GM03348 (cell line): Measurements from ENCODE around the gene UGT1A9.

Experiments
- DNase-seq: peaks from one replicate; pipeline ENCODE4 v3.0.0; 2012; ENCODE audit warnings: low spot score

UGT1A9 gene

DNA sequence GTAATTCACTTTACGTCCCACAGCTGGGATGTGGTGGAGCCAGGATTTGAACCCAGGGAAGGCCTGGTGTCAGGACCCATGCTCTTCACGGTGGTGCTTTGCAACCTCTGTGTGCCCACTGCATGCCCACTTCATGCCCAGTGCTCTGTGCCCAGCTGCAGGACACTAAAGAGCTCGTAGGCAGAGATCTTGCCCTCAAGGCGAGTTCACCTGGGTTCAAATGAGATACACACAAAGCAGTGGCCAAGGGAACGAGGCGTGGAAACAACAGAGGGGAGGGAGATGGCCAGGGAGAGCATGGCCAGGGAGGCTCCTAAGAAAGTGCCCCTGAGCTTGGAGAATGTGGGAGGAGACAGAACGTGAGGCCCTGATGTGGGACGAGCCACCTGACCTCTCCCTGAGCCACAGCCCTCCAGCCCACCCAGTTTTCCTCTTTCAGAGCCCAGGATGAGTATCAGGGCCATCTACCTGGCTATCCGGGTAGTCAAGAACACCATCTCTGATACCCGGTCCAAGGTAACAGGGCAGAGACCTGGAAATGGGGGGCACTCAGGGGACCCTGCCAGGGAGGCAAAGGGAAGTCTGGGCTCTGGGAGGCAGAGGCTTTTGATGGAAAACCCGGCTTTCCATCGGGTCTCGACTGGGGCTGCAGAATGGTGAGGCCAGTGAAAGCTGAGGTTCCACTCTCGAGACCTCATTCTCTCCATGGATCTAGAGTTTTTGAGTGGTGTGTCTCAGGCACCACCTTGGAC is 126.8 kb downstream of the UGT1A9 start:
- no peak for DNase-seq

DNA sequence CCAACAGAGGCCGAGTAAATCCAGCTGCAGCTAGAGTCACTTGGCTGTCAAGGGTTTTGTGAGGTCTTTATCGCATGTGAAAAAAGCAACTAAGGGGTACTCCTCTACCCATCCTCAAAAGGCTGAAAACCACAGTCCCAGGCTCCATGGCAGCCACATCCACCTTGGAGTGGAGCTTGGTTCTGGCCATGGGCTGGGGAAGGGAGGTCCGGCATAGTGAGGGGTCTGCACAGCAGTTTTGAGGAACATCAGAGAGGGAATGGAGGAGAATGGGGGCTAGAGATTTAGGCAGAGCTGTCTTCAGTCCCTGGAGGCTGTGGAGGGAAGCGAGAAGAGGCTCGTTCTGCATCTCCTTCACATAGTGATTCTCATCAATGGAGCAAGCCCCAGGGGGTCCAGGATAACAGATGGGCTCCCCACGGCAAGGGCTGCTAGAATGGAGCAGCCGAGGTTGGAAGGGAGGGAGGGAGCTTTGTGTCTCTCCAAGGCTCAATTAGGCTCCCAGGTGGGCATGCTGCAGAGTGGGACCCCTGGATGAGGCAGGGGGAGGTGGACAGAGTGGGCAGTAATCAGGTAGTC is 127.5 kb downstream of the UGT1A9 start:
- DNase-seq, result no peak

DNA sequence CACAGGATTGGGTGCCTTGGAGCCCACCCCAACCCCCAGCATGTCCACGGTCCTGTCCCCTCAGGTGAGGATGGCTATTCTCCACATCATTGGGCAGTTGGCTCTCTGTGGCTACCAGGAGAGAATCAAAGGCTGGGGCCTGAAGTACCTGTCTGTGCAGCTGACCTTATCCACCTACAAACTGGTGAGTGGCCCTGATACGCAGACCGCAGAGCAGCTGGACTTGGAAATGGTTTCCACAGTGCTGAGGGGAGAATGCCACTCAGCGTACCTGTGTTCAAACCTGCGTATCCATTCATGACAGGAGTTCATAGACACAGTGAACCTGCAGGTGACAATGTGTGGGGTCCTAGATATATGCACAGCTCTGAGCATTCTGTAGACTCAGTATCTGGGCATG is 128.0 kb downstream of the UGT1A9 start:
- DNase-seq, result no peak

DNA sequence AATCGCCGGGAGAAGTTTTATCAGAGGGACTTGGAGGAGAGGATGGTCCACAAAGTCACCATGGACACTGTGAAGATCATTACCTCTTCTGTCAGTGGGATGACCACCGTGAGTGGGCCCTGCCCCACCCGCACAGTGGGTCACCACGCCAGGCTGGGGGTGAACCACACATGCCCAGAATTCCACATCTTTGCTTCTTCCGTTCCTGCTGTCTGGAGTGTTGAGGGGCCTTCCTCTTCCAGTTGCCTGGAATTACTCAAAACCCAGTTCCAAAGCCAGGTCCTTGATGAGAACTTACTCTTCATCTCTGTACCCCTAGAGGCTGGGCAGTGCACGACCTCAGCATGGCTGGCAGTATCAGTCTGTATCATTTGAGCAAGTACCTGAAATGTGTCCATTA is 128.5 kb downstream of the UGT1A9 start:
- no peak for DNase-seq

DNA sequence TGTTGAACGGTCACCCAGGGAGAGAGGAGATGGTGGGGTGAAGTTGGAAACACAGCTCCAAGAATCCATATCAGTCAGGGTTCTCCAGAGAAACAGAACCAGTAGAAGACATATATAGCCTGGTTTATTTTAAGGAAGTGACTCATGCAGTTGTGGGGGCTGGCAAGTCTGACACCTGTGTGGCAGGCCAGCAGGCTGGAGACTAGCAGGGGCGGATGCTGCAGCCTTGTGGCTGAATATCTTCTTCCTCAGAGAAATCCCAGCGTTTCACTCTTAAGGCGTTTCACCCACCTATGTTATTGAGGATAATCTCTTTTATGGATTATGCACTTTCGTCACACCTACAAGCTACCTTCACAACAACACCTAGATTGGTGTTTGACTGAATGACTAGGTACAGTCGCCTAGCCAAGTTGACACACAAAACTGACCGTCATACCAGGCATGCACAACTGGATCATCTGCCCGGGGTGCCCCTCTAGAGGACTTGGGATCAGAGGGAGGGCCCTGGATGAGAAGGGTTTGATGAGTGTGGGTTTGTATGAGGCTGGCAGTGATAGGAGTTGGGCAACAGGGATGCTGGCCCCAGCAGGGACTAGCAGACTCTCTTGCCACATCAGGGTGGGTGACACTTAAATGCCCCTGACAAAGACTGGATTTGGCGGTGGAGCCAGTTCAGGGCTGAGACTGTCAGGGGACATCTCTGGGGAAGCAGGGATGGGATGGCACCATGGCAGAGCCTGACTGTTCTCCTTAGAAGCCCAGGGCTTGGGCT is 129.8 kb downstream of the UGT1A9 start:
- DNase-seq, result no peak

DNA sequence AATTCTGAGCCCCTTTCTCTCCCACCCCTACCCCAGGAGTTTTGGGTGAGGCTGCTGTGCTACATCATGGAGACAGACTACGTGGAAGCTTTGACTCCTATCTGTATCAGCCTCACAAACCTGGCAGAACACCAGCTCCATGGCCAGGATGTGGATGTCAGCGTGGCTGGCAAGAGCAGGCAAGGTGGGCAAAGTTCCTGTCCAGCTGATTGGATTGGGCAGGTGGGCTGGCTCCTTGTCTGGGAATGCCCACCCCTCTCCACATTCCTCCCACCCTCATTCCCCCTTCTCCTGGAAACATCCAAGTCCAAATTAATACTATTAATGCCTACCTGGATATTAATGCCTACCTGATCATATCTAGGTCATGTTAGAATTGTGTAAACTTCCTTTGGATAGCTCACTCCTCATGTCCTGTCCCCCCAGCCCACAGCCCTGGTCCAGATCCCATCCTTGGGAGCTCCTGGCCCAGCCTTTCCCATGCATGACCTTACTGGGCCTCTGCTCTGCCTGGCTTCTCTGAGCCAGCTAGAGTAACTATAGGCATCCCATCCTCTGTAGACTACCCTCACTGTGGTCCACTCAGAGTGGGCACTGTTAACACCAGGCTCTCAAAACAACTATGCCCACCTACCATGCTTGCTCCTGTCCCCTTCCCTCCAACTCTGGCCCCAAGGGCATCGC is 130.6 kb downstream of the UGT1A9 start:
- no peak for DNase-seq

DNA sequence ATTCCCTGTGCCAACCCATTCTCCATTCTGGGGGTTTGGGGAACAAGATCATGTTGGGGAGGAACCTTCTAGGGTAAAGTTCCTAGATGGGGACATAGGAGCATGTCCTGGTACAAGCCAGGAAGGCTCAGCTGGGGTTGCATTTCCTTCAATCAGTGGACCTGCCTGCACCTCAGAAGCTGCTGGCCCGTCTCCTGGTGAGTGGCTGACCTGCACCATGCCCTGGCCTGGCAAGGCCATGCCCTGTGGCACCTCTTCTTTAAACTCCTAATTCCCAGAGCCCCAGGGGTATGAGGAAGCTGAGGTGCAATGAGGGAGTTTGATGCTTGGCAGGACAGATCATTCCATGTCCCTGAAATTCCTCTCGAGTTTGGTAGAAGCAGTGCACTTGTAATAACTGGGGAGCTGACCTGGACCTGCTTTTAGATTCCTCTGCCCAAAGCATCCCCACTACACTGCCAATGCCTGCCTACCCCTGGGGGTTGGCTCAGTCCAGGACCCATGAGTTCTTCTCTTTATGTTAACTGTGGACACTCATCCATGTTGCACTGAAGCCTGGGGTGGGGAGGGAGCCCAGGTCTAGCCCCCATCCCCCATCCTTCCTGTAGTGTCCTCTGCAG is 131.7 kb downstream of the UGT1A9 start:
- no peak for DNase-seq

DNA sequence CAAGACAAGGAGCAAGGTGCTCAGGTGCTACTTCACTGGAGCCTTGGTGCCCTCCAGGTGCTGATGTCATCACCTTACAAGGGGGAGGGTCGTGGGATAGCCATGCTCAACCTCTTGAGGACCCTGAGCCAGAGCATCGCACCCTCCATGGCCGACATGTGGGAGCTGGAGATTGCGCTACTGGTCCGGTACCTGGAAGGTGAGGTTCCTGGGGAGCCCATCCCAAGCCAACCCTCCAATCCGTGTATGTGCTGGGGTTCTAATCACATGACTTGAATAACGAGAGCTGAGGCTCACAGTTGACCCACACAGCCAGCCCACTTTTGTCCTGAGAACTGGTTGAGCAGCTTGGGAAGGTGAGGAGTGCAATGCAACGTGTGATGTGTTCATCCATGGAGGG is 132.3 kb downstream of the UGT1A9 start:
- DNase-seq, result no peak

DNA sequence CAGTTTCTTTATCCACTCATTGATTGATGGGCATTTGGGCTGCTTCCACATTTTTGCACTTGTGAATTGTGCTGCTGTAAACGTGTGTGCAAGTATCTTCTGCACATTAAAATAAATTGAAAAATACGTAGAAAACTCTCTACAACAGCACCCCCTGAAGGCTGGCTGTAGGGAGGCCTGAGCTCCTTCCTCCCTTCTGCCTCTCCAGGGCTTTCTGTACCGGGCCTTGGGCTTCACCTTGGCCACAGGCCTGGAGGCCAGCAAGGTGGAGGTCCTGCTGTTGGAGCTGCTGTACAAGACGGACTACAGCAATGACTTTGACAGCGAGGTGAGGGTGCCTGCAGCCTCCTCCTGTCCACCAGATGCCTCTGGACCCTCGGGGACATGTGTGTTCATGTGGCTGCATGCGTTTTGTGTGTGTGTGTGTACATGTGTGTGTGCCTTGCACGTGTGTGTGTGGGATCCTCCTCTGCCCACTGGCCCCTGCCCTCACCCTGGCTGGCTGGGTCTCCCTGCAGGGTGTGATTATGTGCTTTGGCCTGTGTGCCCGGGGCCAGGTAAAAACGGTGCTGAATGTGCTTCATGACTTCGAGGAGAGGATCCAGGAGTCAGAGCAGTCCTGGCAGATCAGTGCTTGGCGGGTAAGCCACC is 135.6 kb downstream of the UGT1A9 start:
- no peak for DNase-seq

DNA sequence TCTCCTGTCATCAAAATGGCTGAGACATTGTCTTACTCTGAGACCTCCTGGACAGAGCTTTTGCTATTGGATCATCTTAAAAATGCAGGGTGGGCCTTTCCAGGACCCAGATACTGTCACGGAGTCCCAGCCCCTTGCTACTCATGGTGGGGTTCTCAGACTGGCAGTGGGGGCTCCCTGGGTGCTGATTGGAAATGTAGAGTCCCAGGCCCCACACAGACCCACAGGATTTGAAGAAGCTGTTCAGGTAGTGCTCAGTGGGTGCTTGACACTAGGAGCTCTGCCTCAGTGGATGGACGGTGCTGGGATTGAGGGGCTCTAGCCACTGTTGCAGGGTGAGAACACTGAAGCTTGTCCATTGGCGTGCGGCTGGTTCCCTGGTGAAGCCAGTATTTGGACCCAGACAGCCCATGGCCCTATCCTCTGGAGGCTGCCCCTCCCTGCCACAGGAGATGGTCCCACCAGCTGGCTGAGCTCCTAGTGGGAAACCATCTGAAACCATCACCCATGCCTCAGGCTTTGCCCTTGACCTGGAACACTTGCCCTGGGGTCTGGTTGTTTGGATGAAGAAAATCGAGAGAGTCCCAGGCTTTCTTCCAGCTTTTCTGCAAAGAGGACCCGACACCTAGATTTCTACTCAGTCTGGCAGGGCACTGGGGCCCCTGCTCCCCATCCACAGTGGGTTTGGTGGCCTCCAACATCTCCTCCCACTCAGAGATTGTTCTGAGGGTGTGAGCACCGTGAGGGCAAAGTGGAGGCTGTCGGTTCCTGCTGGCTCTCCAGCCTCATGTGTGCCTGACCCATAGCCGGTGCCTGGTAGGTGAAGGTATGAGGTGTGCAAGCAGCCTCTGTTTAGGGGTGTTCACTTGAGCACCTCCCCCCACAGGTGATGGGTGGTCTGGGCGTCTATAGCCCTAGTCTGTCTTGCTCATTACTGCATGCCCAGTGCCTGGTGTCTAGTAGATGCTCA is 136.6 kb downstream of the UGT1A9 start:
- no peak for DNase-seq

DNA sequence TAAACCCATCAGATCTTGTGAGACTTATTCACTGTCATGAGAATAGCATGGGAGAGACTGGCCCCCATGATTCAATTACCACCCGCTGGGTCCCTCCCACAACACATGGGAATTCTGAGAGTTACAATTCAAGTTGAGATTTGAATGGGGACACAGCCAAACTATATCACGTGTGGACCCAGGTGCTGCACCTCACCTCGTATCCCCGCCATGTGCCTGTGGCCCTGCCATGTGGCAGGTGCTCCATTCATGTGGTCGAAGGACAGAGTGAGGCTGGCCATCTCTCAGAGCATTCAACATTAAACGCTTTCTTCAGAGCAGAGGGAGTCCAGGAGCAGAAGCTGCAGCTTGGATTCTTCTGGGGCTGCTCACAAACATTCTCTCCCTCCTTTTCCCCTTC is 138.7 kb downstream of the UGT1A9 start:
- DNase-seq, result no peak

DNA sequence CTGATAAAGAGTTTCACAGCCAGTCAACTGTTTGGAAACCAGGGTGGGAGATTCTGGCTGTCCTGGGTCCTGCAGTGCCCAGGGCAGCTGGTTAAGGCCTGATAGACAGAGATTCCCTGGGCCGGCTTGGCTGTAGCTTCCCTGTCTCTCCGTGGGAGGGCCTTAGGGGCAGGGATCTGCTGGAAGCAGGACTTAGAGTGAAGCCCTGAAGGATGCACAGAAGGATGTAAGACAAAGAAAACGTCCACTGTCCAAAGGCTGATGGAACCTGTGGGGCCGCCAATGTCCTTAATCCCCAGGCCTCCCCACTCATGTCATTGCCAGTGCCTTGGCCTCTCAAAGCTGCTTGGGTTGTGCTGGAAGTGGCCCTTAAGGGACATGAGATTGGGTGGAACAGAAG is 139.4 kb downstream of the UGT1A9 start:
- DNase-seq, result no peak

DNA sequence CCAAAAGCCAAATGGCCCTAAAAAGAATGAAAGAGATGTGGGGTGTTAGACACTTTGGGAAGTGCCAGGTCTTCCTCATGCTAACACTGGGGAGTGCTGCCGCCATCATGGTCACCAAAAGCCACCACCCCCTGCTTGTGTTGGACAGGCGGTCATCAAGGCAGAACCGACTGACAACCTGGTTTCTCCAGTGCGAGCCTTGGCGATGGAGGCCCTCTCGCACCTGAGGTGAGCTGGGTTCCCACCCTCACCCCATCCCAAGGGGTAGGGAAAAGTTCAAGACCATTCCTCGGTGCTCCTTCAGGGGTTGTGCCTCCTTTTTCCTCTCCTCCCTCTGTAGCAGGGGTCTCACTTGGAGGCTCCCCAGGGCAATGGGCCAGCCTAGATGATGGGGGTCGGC is 140.0 kb downstream of the UGT1A9 start:
- no peak for DNase-seq

DNA sequence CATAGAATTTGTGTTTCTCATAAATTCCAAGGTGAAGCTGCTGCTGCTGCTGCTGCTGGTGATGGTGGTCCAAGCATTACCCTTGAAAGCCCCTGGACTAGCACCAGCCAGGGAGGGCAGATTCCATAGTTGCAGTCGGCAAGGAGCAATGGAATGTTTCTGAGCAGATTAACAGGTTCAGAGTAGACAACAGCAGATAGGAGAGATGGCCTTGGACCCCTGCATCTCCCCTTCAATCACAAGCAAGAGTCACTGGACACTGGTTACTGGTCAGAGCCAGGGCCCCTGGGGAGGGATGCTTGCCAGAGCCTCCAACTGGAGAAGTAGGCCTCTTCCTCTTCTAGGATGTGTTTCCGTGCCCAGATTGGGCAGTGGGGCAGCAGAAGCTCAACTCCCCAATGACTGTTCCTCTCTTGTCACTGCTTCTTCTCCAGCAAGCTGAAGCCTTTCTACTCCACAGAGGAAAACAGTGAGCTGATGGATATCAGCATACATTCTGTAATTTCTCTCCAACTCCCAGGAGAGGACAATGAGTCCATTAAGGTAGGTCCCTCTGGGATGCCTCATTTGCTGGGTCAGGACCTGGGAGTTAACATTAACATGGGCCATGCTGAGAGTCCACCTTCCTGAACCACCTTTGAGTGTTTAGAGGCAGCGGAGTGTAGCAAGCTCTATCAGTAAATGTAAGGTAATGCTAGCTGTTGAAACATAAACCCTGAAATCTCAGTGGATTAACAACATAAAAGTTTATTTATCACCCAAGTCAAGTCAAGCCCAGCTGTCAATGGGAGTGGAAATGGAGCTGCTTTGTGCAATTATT is 141.7 kb downstream of the UGT1A9 start:
- DNase-seq, result no peak

DNA sequence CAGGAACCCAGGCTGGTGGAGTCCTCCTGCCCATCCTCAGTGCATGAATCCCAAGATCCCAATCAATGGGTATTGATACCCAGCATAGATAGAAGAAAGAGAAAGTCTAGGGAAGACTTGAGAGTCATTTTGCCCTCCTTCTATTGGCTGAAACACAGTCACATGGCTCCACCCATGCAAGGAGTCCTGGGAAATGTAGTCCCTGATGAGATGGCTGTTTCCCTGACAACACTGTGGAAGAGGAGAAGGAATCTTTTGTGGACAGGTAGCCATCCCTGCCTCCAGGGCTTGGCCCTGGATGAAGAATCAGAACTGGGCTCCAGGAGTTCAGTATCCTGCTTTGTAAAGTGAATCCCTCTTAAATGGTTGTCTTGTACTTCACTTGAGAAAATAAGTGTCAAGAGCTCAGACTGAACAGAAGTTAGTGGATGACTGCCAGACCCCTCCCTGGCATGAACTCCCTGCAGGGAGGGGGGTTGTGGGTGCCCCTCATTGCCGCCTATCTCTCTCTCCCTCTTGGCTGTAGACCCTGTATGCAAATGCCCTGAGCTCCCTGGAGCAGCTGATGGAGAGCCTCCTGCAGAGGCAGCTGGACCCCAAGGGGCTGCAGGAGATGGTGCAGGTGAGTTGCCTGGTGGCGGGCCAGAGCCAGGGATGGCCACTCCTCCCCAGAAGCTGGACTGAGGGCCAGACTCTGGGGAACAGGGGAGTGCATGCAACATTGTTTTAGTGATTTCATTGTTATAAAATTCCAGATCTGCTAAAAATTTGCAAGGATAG is 142.5 kb downstream of the UGT1A9 start:
- no peak for DNase-seq

DNA sequence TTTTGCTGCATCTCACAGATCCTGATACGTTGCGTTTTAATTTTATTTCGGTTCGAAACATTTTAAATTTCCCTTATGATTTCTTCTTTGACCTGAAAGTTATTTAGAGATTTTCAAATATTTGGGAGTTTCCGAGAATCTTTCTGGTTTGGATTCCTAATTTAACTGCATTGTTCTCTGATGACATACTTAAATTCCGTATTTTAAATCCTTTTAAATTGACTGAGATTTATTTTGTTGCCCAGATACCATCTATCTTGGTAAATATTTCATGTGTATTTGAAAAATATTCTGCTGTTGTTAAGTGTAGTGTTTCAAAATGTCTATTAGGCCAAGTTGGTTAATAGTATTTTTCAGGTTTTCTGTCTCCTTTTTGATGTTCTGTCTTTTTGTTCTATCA is 144.2 kb downstream of the UGT1A9 start:
- DNase-seq, result no peak

DNA sequence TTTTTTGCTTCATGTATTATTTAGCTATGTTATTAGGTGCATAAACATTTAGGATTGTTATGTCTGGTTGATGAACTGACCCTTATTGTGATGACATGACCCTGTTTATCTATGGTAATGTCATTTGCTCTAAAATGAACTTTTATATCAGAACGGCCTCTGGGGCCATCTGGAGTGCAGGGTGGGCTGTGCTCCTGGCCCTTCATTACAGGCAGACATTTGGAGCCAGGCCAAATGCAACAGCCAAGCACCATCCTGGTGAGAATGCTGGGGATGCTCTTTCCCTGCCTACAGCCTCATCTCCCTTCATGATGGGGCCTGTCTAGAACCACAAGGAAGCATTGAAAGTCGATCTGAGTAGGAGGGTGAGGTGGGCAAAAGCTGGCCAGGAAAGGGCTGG is 144.6 kb downstream of the UGT1A9 start:
- DNase-seq, result no peak

DNA sequence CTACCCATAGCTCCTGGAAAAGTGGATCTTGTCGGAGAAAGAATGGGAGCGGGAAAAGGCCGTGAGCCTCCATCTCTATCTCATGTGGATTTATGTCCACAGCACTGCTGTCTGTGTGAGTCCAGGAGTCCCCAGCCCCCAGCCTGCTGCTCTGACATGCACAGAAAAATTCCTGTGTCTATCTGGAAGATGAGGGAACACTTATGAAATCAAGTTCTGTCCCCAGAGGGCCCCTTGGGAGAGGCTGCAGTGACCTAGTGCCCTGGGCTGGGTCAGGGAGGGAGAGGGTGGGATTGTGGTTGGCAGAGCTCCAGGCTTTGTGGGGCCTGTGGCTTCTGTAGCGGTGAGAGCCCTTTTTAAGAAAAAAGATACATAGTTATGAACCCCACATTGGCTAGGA is 145.1 kb downstream of the UGT1A9 start:
- no peak for DNase-seq

DNA sequence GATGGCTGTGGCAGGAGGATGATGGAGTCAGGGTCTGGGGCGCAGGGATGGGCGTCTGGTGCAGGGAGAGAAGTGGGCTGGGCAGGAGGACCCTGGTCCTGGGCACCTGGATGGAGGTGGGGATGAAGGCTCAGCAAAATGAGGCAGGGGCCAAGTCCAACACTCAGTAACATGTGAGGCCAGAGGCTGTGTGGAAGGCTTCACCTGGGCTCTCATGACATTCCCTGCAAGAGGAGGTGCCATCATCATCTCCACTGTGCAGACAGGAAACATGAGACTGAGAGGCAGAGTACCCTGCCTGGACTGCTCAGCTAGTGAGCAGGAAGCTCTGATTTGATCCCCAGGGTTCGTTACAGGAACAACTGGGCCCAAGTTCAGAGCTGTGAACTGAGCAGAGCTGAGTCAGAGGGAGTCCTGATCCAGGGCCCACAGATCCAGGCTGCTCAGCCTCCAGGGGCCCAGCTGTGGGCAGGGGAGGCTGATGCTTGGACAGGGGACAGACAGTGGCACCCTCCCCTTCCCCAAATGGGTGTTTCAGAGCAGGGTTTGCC is 145.7 kb downstream of the UGT1A9 start:
- DNase-seq, result no peak
